HG03064 (cell line): ENCODE results near the gene PASK.

Experiments
- ATAC-seq: cut with Tn5 transposase; IDR thresholded peaks from one replicate; pipeline ENCODE4 v1.9.1; 2021; ENCODE audit warnings: low read depth; ENCODE audit not compliant: unreplicated experiment

PASK gene

DNA sequence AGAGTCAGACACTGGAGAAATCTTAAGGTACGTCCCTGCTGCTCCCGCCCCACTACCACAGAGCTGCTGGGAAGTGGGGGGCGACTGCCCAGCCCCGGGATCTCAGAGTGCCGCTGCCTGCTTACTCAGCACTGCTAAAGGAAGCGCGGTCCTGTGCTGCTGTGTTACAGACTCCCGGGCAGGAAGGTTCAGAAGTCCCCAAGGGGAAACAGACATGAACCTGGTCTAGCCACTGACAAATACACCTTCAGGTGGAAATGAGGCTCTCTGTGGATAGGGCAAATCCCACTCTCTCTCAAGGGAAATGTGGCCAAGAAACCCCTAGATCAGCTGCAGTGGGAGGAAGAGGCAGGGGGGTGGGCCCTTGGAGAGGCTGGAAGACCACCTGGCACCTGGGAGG, 60.9 kb downstream of the PASK start:
- ATAC-seq, result no peak

DNA sequence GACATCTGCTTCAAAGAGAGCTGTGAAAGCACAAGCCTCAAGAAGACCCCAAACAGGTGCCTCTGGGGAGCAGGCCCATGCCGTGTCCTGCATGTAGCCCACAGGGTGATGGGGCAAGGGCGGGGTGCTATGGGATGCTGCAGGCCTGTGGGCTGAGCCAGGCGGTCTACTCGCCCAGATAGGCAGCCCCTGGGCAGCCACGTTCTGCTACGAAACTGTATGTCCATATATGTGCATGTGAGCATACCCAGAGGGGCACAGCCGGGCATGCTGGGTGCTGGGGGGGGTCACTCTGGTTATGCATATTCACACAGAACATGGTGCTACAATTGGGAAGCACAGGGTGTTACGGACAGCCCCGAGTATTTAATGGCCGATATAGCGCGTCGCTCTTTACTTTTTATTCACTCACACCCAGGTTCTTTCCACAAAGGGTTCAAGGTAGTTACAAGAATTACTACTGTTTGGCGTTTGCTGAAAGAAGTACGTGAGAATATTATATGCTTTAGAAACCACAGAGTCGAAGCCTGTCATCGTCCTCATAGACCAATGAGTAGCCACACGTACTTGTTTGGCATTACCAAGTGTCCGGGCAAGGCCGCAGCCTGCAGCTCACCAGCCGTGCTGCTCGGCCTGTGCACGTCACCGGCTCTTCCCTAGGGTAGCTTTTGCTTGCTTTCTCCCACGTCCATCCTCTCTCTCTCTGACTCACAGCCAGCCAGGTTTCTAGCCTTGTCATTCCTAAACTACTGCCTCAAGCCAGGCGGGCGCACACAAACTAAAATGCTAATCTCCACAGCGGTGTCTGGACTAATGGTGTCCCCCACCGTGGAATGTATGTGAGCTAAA, 61.6 kb downstream of the PASK start:
- ATAC-seq, result no peak

DNA sequence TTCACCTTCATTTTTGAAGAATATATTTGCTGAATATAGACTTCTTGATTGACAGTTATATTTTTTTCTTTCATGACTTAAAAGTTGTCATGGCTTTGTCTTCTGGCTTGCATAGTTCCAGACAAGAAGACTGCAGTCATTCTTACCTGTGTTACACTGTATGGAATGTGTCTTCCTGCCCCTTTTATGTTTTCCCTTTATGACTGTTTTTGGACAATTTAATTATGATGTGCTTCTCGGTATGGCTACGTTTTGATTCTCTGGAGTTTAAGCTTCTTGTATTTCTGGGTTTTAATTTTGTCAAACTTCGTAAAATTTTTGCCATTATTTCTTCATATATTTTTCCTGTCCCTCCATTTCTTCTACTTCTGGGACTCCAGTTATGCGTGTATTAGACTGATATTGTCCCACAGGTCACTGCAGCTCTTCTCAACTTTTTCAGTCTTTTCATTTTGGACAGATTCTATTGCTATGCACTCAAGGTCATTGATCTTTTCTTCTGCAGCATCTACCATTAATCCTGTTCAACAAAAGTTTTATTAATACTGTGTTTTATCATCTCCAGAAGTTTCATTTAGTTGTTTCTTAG, 64.3 kb downstream of the PASK start:
- ATAC-seq, result no peak

DNA sequence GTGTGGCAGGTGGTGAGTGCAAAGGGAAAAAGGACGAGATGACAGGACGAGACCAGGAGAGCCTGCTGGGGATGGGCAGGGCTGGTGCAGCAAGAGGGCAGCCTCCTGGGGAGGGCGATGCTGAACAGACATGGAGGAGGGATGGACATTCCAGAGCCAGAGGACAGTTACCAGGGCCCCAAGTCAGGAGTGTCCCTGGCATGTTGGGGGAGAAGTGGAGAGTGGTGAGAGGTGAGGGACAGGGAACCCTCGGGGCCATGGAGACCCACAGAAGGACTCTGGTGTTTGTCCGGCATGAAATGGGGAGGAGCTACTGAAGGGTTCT, 66.2 kb downstream of the PASK start:
- ATAC-seq, result no peak

DNA sequence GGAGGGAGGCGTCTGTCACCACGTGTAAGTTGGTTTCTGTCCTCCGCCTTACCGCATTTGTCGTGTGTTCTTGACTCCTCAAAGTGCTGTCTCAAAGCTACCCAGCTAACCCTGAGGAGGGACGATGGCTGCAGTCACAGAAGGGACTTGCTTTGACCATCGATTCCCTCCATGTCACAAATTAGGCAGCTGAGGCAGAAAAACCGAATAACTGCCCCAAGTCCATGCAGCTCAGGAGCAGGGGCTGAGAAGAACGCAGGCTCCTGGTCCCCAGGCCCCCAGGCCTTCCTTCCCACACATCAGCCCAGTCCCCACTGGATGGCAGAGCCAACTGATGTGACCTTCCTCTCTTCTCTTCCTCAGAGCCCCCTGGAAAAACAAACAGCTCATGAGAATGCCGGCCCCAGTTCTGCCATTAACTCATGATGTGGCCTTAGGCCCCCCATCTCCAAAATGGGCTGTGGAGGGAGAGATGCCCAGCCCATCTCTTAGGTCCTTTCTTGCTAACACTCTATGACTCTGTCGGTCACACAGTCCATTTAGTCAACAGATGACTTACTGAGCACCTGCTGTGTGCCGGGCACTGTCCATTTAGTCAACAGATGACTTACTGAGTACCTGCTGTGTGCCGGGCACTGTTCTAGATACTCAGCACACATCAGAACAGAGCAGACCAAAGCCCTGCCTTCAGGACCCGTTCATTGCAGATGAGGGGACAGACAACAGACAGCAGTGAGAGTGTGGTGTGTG, 66.8 kb downstream of the PASK start:
- no peak for ATAC-seq

DNA sequence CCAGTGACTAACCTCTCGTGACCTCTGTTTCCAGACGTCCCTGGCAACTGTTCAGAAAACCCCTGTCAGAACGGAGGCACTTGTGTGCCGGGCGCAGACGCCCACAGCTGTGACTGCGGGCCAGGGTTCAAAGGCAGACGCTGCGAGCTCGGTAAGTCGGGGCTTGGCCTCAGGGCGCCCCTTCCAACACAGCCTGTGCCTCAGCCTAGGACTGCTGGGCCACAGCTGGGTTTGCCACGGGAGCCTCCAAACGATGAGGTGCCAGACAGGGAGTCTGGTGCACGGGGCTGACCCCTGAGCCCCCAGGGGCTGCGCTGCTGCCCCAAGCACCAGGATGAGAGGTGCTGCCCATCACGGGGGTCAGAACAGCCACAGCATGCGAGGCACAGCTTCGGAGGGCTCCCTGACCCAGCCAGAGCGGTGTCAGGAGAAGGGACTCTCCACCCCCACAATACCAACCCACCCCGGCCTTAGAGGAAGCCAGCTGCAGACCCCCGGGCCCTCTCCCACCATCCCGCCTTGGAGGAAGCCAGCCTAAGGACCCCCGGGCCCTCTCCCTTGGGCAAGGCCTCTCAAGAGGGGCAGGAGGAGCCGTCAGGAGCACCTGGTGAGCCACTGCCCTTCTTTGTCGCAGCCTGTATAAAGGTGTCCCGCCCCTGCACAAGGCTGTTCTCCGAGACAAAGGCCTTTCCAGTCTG, 67.5 kb downstream of the PASK start:
- no peak for ATAC-seq

DNA sequence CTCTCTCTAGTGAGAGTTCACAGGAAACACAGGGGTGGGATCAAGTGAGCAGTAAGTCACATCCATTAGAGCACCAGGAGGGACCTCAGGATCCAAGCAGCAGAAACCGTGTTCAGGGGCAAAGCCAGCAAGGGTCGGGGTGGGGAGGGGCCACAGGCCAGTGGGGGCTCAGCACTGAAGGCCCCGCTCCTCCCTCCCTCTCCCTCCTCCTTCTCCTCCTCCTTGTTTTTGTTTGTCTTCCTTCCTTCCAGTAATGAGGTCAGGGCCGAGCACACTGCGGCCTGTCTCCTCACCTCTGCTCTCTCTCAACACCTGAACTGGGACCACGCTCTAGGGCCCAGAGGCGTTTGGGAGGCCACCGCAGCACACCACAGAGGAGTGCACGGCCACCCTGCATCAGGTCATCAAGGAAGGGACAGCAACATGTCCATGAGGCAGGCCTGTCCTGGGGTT, 68.1 kb downstream of the PASK start:
- no peak for ATAC-seq

DNA sequence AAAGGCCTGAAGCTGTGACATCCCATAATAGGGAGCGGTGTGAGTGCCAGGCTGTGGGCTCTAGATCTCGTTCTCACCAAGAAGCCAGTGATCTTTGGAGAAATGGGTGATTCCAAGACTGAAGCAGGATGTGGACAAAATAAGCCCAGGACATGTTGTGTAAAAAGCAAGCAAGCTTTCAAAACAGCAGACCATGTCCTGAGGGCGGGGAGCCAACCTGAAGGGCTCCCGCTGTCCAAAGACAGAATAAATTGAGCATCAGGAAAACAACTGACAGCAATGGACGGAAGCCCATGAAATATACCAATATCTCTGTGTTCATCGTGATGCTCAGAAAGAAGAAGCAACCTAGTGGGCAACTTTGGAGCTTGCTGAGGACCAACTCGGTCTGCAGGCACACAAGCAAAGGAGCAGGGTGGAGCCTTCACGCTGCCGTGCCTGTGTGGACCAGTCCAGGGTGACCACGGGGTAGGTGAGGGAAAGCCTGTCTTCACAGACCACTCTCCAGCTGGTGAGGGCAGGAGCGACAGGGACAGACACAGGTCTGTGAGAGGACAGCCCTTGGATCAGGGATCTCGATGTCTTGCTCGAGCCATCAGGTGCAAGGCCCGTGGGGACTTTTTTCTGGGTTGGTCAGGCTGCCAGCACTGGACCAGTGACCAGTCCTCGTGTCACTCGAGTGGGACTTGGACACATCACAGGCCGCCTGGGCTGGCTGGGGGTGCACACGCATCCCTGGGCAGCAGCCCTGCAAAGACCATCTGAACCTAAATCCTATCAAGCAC, 68.7 kb downstream of the PASK start:
- no peak for ATAC-seq

DNA sequence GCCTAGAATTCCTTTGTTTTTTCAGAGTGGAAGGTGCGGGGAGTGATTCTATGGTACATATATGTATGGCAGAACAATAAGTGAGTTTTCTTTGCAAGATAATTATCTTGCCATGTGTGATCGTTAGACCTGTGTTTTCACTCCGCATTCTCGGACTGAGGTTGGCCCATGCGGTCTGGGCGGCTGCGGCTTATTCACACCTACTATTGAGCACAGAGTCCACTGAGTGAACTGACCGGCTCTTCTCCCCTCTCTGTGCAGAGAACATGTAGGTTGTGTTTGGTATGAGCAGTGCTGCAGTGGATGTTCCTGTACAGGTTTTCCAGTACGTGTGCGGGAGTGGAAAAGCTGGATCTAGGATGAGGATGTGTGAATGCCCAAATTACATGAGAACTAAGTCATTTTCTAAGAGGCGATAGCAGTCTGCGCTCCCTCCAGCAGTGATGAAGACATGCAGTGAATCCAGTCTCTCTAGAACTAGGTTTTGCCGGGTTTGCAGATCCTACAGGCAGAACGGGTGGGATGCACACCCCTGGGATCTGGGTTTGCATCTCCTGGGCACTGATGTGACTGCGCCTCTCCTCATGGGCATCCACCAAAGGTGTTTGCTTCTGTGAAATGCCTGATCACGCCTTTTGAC, 74.3 kb downstream of the PASK start:
- ATAC-seq, result no peak

DNA sequence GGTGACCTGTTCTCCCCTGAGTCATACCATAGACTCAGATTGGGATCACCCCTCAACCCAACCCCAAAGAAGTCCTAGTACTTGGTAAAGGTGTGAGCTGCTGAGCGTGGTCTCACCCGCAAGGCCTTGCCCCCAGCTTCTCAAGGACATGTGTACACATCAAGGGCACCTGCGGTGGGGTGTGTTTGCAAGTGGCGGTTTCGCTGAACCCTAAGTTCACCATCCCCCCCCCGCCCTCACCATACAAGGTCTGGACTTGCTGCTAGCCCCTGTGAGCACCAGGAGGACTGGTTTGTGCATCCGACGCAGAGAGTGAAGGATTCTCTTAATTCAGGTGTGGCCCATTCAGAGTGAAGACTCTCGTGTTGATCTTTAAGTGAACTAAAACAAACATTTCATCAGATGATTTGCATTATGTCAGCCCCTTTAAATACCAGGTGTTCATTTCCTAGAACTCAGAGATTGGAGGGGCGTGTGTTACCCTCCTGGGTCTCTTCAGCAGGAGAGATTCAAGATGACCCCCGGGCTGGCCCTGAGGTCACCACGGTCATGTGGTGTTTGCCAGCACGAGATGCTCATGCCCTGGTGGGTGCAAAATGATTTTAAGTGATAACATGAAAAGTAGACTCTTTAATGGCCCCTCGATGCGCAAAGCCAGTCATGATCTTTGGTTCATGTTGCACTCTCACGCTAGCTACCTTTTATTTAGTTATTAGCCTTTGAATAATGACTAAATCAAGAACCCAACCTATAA, 75.0 kb downstream of the PASK start:
- no peak for ATAC-seq

DNA sequence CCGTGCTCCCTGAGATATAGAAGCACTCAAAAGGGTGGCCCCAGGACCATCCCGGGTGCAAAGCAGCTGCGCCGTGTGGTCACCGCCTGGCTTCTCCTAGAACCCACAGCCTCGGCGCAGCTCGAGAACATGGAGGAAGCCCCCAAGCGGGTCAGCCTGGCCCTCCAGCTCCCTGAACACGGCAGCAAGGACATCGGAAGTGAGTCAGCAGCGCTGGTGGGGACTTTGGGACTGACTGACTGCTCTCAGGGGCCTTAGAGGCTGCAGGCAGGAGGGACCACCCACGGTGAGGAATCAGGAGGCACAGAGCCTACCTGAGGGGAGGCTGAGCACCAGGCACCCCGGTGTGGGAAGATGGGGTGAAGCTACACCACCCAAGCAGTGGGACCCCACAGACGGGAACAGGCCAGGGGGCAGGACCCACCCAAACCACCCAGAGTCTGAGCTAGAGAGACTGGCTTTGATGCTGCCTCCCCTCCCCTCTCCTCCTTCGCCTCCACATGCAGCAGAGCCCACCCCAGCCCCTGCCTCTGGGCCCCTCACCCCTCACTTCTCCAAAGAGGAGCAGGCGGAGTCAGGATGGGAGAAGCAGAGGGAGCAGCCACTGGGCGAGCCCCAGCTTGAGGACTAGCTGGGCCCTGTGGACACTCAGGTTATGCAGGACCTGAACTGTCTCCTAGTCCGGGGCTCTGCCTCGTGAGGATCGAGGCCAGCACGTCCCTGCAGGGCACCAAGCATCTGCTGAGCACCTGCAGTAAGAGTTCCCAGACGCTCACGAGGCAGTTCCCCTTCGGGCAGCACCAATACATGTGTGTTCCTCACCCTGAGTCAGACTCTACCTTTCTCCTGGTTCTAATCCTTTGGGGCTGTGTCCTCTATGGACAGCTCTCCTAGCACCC, 75.9 kb downstream of the PASK start:
- no peak for ATAC-seq

DNA sequence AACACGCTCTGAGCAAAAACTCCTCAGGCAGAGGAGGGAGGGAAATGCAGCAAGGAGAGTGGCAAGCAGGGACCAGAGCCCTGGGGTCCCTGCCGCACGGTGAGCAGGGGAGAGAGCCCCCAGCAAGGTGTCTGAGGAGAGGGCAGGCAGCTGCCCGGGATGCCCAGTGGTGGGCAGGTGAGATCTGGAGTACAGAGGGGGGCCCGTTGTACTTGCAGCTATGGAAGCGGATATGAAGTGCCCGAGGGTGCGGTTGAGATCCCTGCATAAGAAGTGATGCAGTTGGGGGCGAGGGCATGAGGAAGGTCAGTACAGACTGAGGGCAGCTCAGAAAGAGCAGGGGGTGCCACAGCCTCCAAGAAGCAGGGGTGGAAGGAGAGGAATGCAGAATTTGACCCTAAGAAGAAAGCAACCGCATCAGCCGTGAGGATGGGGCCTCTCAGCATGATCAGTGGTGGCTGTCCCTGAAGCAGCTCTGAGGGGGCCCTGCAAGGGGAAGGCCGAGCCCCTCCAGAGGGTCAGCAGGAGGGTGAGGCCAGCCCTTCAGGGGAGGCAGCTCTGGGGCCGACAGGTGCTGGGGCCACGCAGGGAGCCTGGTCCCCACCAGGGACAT, 76.6 kb downstream of the PASK start:
- ATAC-seq, result no peak

DNA sequence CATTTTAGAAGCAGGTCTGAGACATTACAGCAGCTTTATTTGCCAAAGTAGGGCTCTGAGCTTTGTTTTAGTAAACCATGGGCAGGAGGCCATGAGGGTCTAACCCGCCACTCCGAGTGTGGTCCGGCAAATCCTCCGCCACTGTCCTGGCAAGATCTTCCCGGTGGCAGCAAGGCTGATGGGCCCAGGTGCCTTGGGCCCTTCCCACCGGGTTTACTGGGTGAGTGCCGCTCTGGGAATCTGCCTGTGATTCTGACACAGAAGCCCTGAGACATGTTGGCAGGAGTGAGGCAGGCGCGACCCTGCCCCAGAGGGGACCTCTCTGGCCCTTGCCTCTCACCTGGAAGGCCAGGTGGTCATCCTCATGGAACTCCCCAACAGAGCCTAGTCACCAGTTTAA, 77.1 kb downstream of the PASK start:
- no peak for ATAC-seq

DNA sequence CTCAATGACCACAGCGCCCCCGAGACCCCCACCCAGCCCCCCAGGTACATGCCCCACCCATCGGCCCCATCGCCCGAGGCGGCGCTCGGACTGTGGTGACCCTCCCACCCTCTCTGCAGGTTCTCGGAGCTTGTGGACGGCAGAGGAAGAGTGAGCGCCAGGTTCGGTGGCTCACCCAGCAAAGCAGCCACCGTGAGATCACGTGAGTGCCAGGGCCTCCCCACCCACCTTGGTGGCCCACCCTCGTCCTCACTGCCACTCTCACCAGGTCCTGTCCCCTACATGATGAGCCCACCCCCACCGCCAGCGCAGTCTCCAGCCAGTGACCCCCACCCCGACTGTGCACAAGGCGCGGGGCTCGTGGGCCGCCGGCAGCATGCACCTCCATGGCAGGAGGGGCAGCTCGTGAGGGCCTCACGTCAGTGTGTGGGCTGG, 77.6 kb downstream of the PASK start:
- ATAC-seq, result no peak

DNA sequence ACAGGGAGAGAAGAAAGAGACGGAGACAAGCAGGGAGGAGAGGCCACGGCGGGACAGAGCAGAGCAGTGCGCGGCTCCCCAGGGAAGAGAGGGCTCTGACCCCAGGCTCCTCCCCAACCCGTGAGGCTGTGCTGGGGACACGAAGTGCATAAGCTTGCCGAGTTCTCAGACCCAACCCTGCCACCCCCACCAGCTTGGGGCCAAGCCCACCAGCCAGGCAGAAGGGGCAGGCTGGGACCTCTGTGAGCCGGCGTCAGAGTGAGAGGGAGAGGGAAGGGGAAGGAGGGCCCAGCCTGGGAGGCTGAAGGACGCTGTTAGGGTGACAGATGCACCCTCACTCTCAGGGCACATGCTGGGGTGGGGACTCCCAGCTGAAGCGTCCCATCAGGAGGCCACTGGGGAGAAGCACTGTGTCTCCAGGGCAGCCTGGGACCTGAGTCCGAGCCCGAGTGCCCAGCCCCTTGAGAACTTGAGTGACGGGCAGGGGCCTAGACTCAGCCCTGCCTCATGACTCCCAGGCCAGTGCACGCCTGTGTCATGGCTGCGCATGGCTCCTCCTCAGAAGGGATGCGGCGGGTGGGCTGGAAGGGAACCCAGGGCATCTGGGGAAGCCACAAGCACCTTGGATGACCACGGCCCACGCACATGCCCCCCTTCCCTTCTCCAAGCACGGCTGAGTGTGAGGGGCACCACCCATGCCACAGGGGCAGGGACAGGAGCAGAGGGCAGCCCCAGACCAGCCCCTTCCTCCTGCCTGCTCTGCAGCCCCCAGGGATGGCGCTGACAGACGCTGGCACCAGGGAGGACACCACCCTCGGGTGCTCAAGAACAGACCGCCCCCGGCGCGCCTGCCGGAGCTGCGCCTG, 78.2 kb downstream of the PASK start:
- no peak for ATAC-seq

DNA sequence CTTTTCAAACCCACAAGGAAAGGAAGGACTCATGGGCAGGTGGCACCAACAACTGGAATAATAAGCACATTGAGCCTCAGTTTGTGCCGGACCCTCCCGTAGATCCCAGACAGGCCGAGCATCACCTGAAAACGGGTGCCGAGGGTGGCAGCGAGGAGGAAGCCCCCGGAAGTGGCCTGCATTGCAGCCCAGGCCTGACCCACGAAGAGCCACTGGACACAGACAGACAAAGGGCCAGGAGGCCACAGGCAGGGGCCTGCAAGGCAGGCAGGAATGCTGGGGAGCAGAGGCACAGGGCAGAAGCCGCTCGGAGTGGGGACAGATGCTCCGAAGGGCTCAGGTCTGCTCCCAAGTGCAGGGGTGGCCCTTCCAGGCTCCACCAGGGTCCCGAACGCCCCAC, 78.9 kb downstream of the PASK start:
- no peak for ATAC-seq

DNA sequence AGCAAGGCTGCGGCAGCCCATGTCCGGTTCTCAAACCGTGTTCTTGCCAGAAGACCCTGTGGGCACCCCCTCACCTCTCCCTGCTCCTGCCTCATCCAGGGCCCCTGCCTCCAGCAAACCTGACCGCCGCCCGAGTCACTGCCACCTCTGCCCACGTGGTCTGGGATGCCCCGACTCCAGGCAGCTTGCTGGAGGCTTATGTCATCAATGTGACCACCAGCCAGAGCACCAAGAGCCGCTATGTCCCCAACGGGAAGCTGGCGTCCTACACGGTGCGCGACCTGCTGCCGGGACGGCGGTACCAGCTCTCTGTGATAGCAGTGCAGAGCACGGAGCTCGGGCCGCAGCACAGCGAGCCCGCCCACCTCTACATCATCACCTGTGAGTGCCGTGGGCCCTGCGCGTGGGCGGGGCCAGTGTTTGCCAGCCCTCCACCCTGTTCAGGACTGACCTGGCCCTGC, 79.4 kb downstream of the PASK start:
- ATAC-seq, result no peak
